Liver (tissue), 9 donors: ENCODE data around the gene FOCAD. TPM values are rescaled to one million over a fixed set of nuclear protein-coding genes. Genes with fewer than 3 reads are reported as not detected.

Source experiments
- DNase-seq: peaks from one replicate; pipeline ENCODE4 v3.0.0-alpha.2; 2017; ENCODE audit warnings: low spot score
- H3K27ac ChIP-seq, 2 donors: one replicate each; pipeline ENCODE4 v1.7.0; 2013; ENCODE audit warnings: inconsistent platforms in 2 of 2, low read length in 2 of 2, control low read depth in 1 of 2, low read depth in 1 of 2, mild to moderate bottlenecking in 1 of 2
- H3K27me3 ChIP-seq, 4 donors: one replicate each; pipeline versions ENCODE4 v1.6.1 to v1.7.0; 2013; ENCODE audit warnings: low read length in 3 of 4, inconsistent platforms in 1 of 4, mild to moderate bottlenecking in 1 of 4, moderate library complexity in 1 of 4; ENCODE audit not compliant: control insufficient read depth in 4 of 4, insufficient read depth in 4 of 4
- H3K36me3 ChIP-seq, 4 donors: one replicate each; pipeline versions ENCODE4 v1.6.1 to v1.7.0; 2013; ENCODE audit warnings: low read length in 3 of 4, mild to moderate bottlenecking in 3 of 4, low read depth in 1 of 4, moderate library complexity in 1 of 4; ENCODE audit not compliant: control insufficient read depth in 4 of 4, insufficient read depth in 3 of 4
- H3K4me1 ChIP-seq, 4 donors: one replicate each; pipeline versions ENCODE4 v1.6.1 to v1.7.0; 2013; ENCODE audit warnings: low read length in 3 of 4, mild to moderate bottlenecking in 3 of 4, moderate library complexity in 1 of 4; ENCODE audit not compliant: control insufficient read depth in 4 of 4, insufficient read depth in 4 of 4
- H3K4me3 ChIP-seq, 3 donors: one replicate each; pipeline versions ENCODE4 v1.6.1 to v1.7.0; 2013; ENCODE audit warnings: low read length in 3 of 3, control low read depth in 1 of 3, low read depth in 1 of 3, mild to moderate bottlenecking in 1 of 3
- H3K9ac ChIP-seq, 2 donors: one replicate each; pipeline ENCODE4 v1.7.0; 2013; ENCODE audit warnings: low read length in 2 of 2, mild to moderate bottlenecking in 2 of 2, moderate library complexity in 2 of 2, control low read depth in 1 of 2, low read depth in 1 of 2
- H3K9me3 ChIP-seq, 4 donors: one replicate each; pipeline versions ENCODE4 v1.6.1 to v1.7.0; 2013; ENCODE audit warnings: low read length in 3 of 4; ENCODE audit not compliant: control insufficient read depth in 4 of 4
- EGR1 ChIP-seq, 2 donors: IDR thresholded peaks; 2 replicates each; pipeline ENCODE4 v1.6.1; 2016 to 2018; ENCODE audit warnings: antibody characterized with exemption in 2 of 2, low read depth in 2 of 2
- FOXA1 ChIP-seq: IDR thresholded peaks from 2 replicates; pipeline ENCODE4 v1.6.1; 2016; ENCODE audit warnings: antibody characterized with exemption
- FOXA2 ChIP-seq: IDR thresholded peaks from 2 replicates; pipeline ENCODE4 v1.6.1; 2016; ENCODE audit warnings: antibody characterized with exemption
- GABPA ChIP-seq, 2 donors: IDR thresholded peaks in 1 of 2; conservative IDR thresholded peaks in 1 of 2; 2 replicates each; pipeline ENCODE4 v1.6.1; 2016; ENCODE audit warnings: antibody characterized with exemption in 2 of 2, mild to moderate bottlenecking in 1 of 2, moderate library complexity in 1 of 2
- HNF4A ChIP-seq, 2 donors: conservative IDR thresholded peaks; 2 replicates each; pipeline ENCODE4 v1.6.1; 2016; ENCODE audit warnings: antibody characterized with exemption in 2 of 2, mild to moderate bottlenecking in 2 of 2
- HNF4G ChIP-seq: IDR thresholded peaks from 2 replicates; pipeline ENCODE4 v1.6.1; 2016; ENCODE audit warnings: antibody characterized with exemption
- JUND ChIP-seq, 2 donors: IDR thresholded peaks; 2 replicates each; pipeline ENCODE4 v1.6.1; 2016; ENCODE audit warnings: antibody characterized with exemption in 2 of 2
- NR2F2 ChIP-seq: IDR thresholded peaks from 2 replicates; pipeline ENCODE4 v1.6.1; 2016; ENCODE audit warnings: antibody characterized with exemption
- RAD21 ChIP-seq, 2 donors: IDR thresholded peaks; 2 replicates each; pipeline ENCODE4 v1.6.1; 2016; ENCODE audit warnings: antibody characterized with exemption in 2 of 2, mild to moderate bottlenecking in 2 of 2
- RXRA ChIP-seq, 2 donors: IDR thresholded peaks; 2 replicates each; pipeline ENCODE4 v1.6.1; 2017 to 2018; ENCODE audit warnings: antibody characterized with exemption in 2 of 2, mild to moderate bottlenecking in 1 of 2
- SP1 ChIP-seq: IDR thresholded peaks from 2 replicates; pipeline ENCODE4 v1.6.1; 2018; ENCODE audit warnings: antibody characterized with exemption, mild to moderate bottlenecking
- TAF1 ChIP-seq: conservative IDR thresholded peaks from 2 replicates; pipeline ENCODE4 v1.6.1; 2016; ENCODE audit warnings: antibody characterized with exemption, mild to moderate bottlenecking
- YY1 ChIP-seq: IDR thresholded peaks from 2 replicates; pipeline ENCODE4 v1.6.1; 2016; ENCODE audit warnings: antibody characterized with exemption, mild to moderate bottlenecking
- WGBS: extraction: QIAGEN DNeasy Blood & Tissue Kit; methylation state at CpG from one replicate; pipeline ENCODE4 v1.1.7; 2013; 5-methylcytosine and 5-hydroxymethylcytosine counted together
- polyA plus RNA-seq, 2 donors: library from polyadenylated mRNA; stranded (reverse) in 1 of 2; unstranded in 1 of 2; fragments of 200-250 nt in 1 of 2; fragments of >200 nt in 1 of 2; fragmentation: Nextera tagmentation in 1 of 2; extraction: Ambion mirVana in 1 of 2; gene quantifications; one replicate each; pipeline versions ENCODE4 v1.2.1 to v1.2.3, GENCODE V29; 2013 to 2015
- total RNA-seq, 2 donors: library from RNA; depleted of rRNA; stranded (reverse); fragments of >200 nt; gene quantifications; one replicate each; pipeline ENCODE4 v1.2.3, GENCODE V29; 2014
- TF ChIP-seq, protein P1 (sequence below): IDR thresholded peaks from 2 replicates; pipeline ENCODE4 v1.6.1; 2016; ENCODE audit warnings: antibody characterized with exemption
- TF ChIP-seq, protein P2 (sequence below): IDR thresholded peaks from 2 replicates; pipeline ENCODE4 v1.6.1; 2016; ENCODE audit warnings: antibody characterized with exemption, mild to moderate bottlenecking
- TF ChIP-seq, protein P3 (sequence below): IDR thresholded peaks from 2 replicates; pipeline ENCODE4 v1.6.1; 2016; ENCODE audit warnings: antibody characterized with exemption
- TF ChIP-seq, protein P4 (sequence below): fragments of 150-350 bp; IDR thresholded peaks from 2 replicates; pipeline ENCODE4 v1.5.1; 2017; ENCODE audit warnings: improper control_type of control experiment, low read depth, low read length; ENCODE audit not compliant: missing input control
- TF ChIP-seq, protein P5 (sequence below): IDR thresholded peaks from 2 replicates; pipeline ENCODE4 v1.6.1; 2016; ENCODE audit warnings: antibody characterized with exemption
- donor health status: healthy.
- donor health status: healthy.
- donor health status: healthy.
- donor health status: healthy.
- donor health status: healthy.

The FOCAD gene
- total and polyA plus RNA-seq, 4 donors: 3.2 to 21.0 (median 10.3) TPM

DNA sequence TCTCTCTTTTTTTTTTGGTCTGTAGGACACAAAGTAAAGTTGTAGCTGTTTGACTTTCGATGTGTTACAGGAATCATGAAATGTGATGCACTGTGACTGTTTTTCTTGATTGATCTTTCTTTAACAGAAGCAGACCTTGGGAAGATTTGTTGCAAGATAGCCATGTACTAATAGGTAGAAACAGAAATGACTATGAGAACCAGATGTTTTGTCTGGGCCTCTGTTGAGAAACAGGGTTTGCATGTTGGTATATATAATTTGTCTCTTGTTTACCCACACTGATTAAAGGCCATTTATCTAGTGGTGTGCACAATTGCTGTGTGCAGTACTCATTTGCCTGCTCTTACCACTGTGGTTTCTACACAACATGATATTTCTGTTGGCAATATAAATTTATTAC, 222.3 kb downstream of the FOCAD start:
- Histone ChIP-seq H3K27ac (no peak overlapping the region), H3K9me3 (no peaks in the 10 kb centered on the region), H3K36me3 (peaks cover 0 to 2% (median 0%) of the 10 kb centered on the region in 4 donors), H3K27me3 (no peaks in the 10 kb centered on the region), H3K9ac (no peak overlapping the region), H3K4me1 (no peaks in the 10 kb centered on the region), H3K4me3 (no peak overlapping the region)
- 99% methylated on average over 1 of the region's 1 CpG for WGBS
- TF ChIP-seq SP1: no peak
- TF ChIP-seq HNF4A (conservative IDR thresholded peaks at IDR 0.05): no peak
- no peak for TF ChIP-seq GABPA (IDR thresholded peaks at IDR 0.05 in 1 of 2, conservative IDR thresholded peaks at IDR 0.05 in 1 of 2)
- TF ChIP-seq FOXA2: no peak
- no peak for TF ChIP-seq TAF1
- TF ChIP-seq, protein P1, sequence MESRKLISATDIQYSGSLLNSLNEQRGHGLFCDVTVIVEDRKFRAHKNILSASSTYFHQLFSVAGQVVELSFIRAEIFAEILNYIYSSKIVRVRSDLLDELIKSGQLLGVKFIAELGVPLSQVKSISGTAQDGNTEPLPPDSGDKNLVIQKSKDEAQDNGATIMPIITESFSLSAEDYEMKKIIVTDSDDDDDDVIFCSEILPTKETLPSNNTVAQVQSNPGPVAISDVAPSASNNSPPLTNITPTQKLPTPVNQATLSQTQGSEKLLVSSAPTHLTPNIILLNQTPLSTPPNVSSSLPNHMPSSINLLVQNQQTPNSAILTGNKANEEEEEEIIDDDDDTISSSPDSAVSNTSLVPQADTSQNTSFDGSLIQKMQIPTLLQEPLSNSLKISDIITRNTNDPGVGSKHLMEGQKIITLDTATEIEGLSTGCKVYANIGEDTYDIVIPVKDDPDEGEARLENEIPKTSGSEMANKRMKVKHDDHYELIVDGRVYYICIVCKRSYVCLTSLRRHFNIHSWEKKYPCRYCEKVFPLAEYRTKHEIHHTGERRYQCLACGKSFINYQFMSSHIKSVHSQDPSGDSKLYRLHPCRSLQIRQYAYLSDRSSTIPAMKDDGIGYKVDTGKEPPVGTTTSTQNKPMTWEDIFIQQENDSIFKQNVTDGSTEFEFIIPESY: no peak
- no peak for TF ChIP-seq RAD21 (IDR thresholded peaks at IDR 0.05)
- no peak for TF ChIP-seq JUND (IDR thresholded peaks at IDR 0.05)
- no peak for DNase-seq

DNA sequence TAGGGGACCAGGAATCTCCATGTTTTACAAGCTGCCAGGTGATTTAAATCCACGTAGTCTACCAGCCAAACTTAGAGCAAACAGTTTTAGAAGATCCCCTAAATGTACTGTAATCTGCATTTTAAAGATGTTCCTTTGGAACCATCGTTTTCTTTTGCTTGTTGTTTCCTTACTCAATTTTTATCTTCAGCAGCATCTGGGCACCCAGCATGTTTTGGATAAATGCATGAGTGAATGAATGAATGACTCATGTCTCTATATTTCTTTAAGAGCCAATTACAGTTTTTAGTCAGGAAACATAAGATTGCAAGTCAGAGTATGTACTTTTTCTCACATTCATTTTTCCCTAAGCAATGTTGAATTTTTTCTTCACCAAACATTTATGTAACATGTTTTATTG, 224.4 kb downstream of the FOCAD start:
- Histone ChIP-seq H3K9me3 (no peaks in the 10 kb centered on the region), H3K9ac (no peak overlapping the region), H3K27ac (no peak overlapping the region), H3K27me3 (no peaks in the 10 kb centered on the region), H3K4me1 (no peaks in the 10 kb centered on the region), H3K36me3 (peaks cover 0 to 2% (median 0%) of the 10 kb centered on the region in 4 donors), H3K4me3 (no peak overlapping the region)
- no peak for DNase-seq
- WGBS: 89% methylated on average over 2 of the region's 2 CpGs
- no peak for TF ChIP-seq FOXA2
- TF ChIP-seq, protein P1: no peak
- TF ChIP-seq GABPA (IDR thresholded peaks at IDR 0.05 in 1 of 2, conservative IDR thresholded peaks at IDR 0.05 in 1 of 2): no peak
- TF ChIP-seq, protein P2, sequence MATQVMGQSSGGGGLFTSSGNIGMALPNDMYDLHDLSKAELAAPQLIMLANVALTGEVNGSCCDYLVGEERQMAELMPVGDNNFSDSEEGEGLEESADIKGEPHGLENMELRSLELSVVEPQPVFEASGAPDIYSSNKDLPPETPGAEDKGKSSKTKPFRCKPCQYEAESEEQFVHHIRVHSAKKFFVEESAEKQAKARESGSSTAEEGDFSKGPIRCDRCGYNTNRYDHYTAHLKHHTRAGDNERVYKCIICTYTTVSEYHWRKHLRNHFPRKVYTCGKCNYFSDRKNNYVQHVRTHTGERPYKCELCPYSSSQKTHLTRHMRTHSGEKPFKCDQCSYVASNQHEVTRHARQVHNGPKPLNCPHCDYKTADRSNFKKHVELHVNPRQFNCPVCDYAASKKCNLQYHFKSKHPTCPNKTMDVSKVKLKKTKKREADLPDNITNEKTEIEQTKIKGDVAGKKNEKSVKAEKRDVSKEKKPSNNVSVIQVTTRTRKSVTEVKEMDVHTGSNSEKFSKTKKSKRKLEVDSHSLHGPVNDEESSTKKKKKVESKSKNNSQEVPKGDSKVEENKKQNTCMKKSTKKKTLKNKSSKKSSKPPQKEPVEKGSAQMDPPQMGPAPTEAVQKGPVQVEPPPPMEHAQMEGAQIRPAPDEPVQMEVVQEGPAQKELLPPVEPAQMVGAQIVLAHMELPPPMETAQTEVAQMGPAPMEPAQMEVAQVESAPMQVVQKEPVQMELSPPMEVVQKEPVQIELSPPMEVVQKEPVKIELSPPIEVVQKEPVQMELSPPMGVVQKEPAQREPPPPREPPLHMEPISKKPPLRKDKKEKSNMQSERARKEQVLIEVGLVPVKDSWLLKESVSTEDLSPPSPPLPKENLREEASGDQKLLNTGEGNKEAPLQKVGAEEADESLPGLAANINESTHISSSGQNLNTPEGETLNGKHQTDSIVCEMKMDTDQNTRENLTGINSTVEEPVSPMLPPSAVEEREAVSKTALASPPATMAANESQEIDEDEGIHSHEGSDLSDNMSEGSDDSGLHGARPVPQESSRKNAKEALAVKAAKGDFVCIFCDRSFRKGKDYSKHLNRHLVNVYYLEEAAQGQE: no peak
- no peak for TF ChIP-seq NR2F2
- no peak for TF ChIP-seq RAD21 (IDR thresholded peaks at IDR 0.05)
- TF ChIP-seq YY1: no peak
- no peak for TF ChIP-seq HNF4A (conservative IDR thresholded peaks at IDR 0.05)
- no peak for TF ChIP-seq FOXA1
- TF ChIP-seq EGR1 (IDR thresholded peaks at IDR 0.05; ENCODE audit: low read depth in 2 of 2): no peak
- TF ChIP-seq, protein P3, sequence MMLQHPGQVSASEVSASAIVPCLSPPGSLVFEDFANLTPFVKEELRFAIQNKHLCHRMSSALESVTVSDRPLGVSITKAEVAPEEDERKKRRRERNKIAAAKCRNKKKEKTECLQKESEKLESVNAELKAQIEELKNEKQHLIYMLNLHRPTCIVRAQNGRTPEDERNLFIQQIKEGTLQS: no peak
- no peak for TF ChIP-seq HNF4G
- TF ChIP-seq, protein P4, sequence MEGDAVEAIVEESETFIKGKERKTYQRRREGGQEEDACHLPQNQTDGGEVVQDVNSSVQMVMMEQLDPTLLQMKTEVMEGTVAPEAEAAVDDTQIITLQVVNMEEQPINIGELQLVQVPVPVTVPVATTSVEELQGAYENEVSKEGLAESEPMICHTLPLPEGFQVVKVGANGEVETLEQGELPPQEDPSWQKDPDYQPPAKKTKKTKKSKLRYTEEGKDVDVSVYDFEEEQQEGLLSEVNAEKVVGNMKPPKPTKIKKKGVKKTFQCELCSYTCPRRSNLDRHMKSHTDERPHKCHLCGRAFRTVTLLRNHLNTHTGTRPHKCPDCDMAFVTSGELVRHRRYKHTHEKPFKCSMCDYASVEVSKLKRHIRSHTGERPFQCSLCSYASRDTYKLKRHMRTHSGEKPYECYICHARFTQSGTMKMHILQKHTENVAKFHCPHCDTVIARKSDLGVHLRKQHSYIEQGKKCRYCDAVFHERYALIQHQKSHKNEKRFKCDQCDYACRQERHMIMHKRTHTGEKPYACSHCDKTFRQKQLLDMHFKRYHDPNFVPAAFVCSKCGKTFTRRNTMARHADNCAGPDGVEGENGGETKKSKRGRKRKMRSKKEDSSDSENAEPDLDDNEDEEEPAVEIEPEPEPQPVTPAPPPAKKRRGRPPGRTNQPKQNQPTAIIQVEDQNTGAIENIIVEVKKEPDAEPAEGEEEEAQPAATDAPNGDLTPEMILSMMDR: no peak
- no peak for TF ChIP-seq TAF1
- TF ChIP-seq, protein P5, sequence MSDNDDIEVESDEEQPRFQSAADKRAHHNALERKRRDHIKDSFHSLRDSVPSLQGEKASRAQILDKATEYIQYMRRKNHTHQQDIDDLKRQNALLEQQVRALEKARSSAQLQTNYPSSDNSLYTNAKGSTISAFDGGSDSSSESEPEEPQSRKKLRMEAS: no peak
- TF ChIP-seq RXRA (IDR thresholded peaks at IDR 0.05): no peak
- no peak for TF ChIP-seq SP1
- TF ChIP-seq JUND (IDR thresholded peaks at IDR 0.05): no peak
